HG03159 (cell line): ENCODE measurements around the gene FEM1C.
A peak's percentile ranks its signal among the peaks of the same experiment; 100 is the strongest.

Experiments
- ATAC-seq: cut with Tn5 transposase; IDR thresholded peaks from one replicate; pipeline ENCODE4 v1.9.1; 2021; ENCODE audit warnings: mild to moderate bottlenecking, moderate library complexity; ENCODE audit not compliant: unreplicated experiment

FEM1C gene

GRCh38 chr5:115522832-115523403 lies 21.7 kb downstream of the FEM1C start:
- ATAC-seq: no peak

- no peak for ATAC-seq
These were observed 24.4 kb downstream of the FEM1C start for GRCh38 chr5:115520191-115520590.

GRCh38 chr5:115516372-115516771 lies 28.2 kb downstream of the FEM1C start:
- no peak for ATAC-seq

- no peak for ATAC-seq
These were observed 30.4 kb downstream of the FEM1C start for GRCh38 chr5:115514220-115514619.

- no peak for ATAC-seq
These were observed 32.9 kb downstream of the FEM1C start for GRCh38 chr5:115511632-115512031.

GRCh38 chr5:115510145-115510645 lies 34.4 kb downstream of the FEM1C start:
- ATAC-seq: no peak

- ATAC-seq: no peak
These were observed 35.0 kb downstream of the FEM1C start for GRCh38 chr5:115509547-115509946.

GRCh38 chr5:115507681-115508080 lies 36.9 kb downstream of the FEM1C start:
- no peak for ATAC-seq

- no peak for ATAC-seq
These were observed 41.2 kb downstream of the FEM1C start for GRCh38 chr5:115503420-115503819.

GRCh38 chr5:115501464-115502210 lies 42.9 kb downstream of the FEM1C start:
- no peak for ATAC-seq

- ATAC-seq: no peak
These were observed 44.4 kb downstream of the FEM1C start for GRCh38 chr5:115500225-115500624.

- ATAC-seq: no peak
These were observed 47.5 kb downstream of the FEM1C start for GRCh38 chr5:115496936-115497576.

GRCh38 chr5:115494570-115495289 lies 49.8 kb downstream of the FEM1C start:
- ATAC-seq: no peak

GRCh38 chr5:115490596-115490995 lies 54.0 kb downstream of the FEM1C start:
- no peak for ATAC-seq

- ATAC-seq: no peak
These were observed 54.8 kb downstream of the FEM1C start for GRCh38 chr5:115489733-115490132.

- no peak for ATAC-seq
These were observed 56.8 kb downstream of the FEM1C start for GRCh38 chr5:115487756-115488155.

- ATAC-seq: no peak
These were observed 57.4 kb downstream of the FEM1C start for GRCh38 chr5:115487168-115487567.

- no peak for ATAC-seq
These were observed 57.8 kb downstream of the FEM1C start for GRCh38 chr5:115486728-115487127.

GRCh38 chr5:115484368-115484767 lies 60.2 kb downstream of the FEM1C start:
- ATAC-seq: no peak

- no peak for ATAC-seq
These were observed 63.7 kb downstream of the FEM1C start for GRCh38 chr5:115480900-115481299.

GRCh38 chr5:115480271-115480670 lies 64.3 kb downstream of the FEM1C start:
- ATAC-seq: peak; percentile 48
